Spleen (tissue), 11 donors: Measurements from ENCODE around the gene ZBTB34. TPM values are rescaled to one million over a fixed set of nuclear protein-coding genes. Genes with fewer than 3 reads are reported as not detected.

Source experiments
- DNase-seq: peaks from one replicate; pipeline ENCODE4 v3.0.0-alpha.2; 2020
- H3K27ac ChIP-seq, 8 donors: fragments of 200-600 bp; sonication (generic) in 7 of 8; 1 replicate in 4 of 8; 2 replicates in 4 of 8; pipeline versions ENCODE4 v1.5.0 to v1.8.0; 2016 to 2021; ENCODE audit warnings: inconsistent platforms in 4 of 8, mild to moderate bottlenecking in 4 of 8, moderate library complexity in 1 of 8
- H3K27me3 ChIP-seq, 7 donors: fragments of 200-600 bp; sonication (generic) in 6 of 7; replicated peaks in 1 of 7; 1 replicate in 4 of 7; 2 replicates in 3 of 7; pipeline versions ENCODE4 v1.5.0 to v1.8.0; 2016 to 2021; ENCODE audit warnings: inconsistent platforms in 3 of 7, mild to moderate bottlenecking in 1 of 7
- H3K36me3 ChIP-seq, 6 donors: fragments of 200-600 bp; sonication (generic) in 5 of 6; 1 replicate in 4 of 6; 2 replicates in 2 of 6; pipeline versions ENCODE4 v1.5.0 to v1.8.0; 2016 to 2021; ENCODE audit warnings: inconsistent platforms in 2 of 6
- H3K4me1 ChIP-seq, 6 donors: fragments of 200-600 bp; sonication (generic) in 5 of 6; 1 replicate in 3 of 6; 2 replicates in 3 of 6; pipeline versions ENCODE4 v1.5.0 to v1.8.0; 2016 to 2021; ENCODE audit warnings: inconsistent platforms in 3 of 6
- H3K4me3 ChIP-seq, 8 donors: fragments of 200-600 bp; sonication (generic) in 7 of 8; 1 replicate in 4 of 8; 2 replicates in 4 of 8; pipeline versions ENCODE4 v1.5.0 to v1.8.0; 2016 to 2021; ENCODE audit warnings: inconsistent platforms in 4 of 8, mild to moderate bottlenecking in 4 of 8, moderate library complexity in 2 of 8
- H3K9me3 ChIP-seq, 8 donors: fragments of 200-600 bp; sonication (generic) in 7 of 8; 1 replicate in 4 of 8; 2 replicates in 4 of 8; pipeline versions ENCODE4 v1.5.0 to v1.8.0; 2016 to 2021; ENCODE audit warnings: inconsistent platforms in 4 of 8
- POLR2A ChIP-seq, 3 donors: fragments of 450-650 bp; IDR thresholded peaks; one replicate each; pipeline ENCODE4 v1.5.1; 2017; ENCODE audit warnings: antibody characterized with exemption in 3 of 3, mild to moderate bottlenecking in 1 of 3
- POLR2AphosphoS5 ChIP-seq, 3 donors: sonication (generic); formaldehyde crosslinking; IDR thresholded peaks; one replicate each; pipeline ENCODE4 v1.5.1; 2017; ENCODE audit warnings: antibody characterized with exemption in 3 of 3
- WGBS, 5 donors: extraction: QIAGEN DNeasy Blood & Tissue Kit in 3 of 5; methylation state at CpG; one replicate each; pipeline versions ENCODE4 v1.1.5 to v1.1.7; 2013 to 2018; 5-methylcytosine and 5-hydroxymethylcytosine counted together
- intact Hi-C: fragments of 100-400 bp; cut with DNase I; formaldehyde crosslinking; loops from one replicate; pipeline ENCODE4 v1.15.0; 2023; ENCODE audit warnings: low total_unique reads
- polyA plus RNA-seq, 3 donors: library from polyadenylated mRNA; stranded (reverse); fragments of 200-250 nt; gene quantifications; one replicate each; pipeline ENCODE4 v1.2.1, GENCODE V29; 2013
- total RNA-seq, 7 donors: library from RNA; depleted of rRNA in 3 of 7; stranded (reverse); fragments of >200 nt in 3 of 7; fragmentation: NEBNext Ultra II Directional in 4 of 7; extraction: Animal tissue kit (Norgen Biotek cat#: 25700) in 4 of 7; gene quantifications; one replicate each; pipeline versions ENCODE4 v1.1.0 to v1.2.1, GENCODE V29; 2016 to 2021
- TF ChIP-seq, protein P1 (sequence below), 11 experiments: fragments of 200-600 bp in 7 of 11; fragments of 450-650 bp in 4 of 11; sonication (generic) in 4 of 11; IDR thresholded peaks in 8 of 11; conservative IDR thresholded peaks in 3 of 11; 1 replicate in 7 of 11; 2 replicates in 4 of 11; pipeline versions ENCODE4 v1.4.0 to v1.8.0; 2016 to 2021; ENCODE audit warnings: antibody characterized with exemption in 11 of 11, inconsistent platforms in 4 of 11, mild to moderate bottlenecking in 1 of 11
- donor health status: healthy with polysubstance abuse.
- donor health status: DM: no; HTN: no; CAD: no; lungs with moderate emphysema.
- donor health status: DM: no; HTN: no; CAD: no.
- donor health status: Bipolar disorder and iron deficiency.
- donor health status: healthy.
- donor health status: DM: no; HTN: no; CAD: no.
- donor health status: DM: yes; HTN: yes; CAD: no.

ZBTB34 gene
- total and polyA plus RNA-seq, 10 donors, result 2.1 to 28.9 (median 15.1) TPM

DNA sequence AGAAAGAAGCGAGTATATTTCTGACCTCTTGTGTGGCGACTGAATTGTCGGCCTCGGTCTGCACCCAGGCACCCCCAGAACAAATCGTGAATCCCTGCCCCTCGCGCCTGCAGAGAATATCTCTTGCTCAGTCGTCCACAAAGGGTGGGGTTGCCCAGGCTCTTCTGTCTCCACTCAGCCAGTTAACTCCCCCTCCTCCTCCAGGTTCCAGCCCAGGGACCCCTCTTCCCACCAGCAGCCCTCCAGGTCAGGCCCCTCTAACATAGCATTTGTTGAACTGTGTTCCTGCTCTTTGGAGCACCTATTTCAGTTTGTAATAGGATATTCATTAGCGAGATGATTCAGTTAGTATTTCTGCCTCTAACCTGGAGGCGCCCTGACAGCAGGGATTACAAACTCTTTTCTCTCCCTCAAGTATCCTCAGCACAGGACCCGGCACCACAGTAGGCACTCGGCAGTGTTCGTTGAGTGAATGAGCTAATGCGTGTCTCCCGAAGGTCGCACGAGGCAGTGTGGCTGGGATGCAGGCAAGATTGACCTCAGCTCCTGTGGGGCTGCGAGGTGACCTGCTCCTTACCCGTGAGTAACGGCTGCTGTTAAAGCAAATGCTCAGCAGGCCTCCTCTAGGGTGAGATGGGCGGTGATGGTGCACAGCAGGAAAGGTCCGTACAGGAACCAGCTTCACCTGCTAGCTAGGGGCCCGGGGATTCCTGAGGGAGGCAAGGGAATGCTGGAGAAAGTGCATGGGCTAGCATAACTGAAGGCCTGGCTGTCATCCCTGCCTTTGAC is 25.8 kb downstream of the ZBTB34 start:
- intact Hi-C loops, result no loop called here
- WGBS, 5 donors, result 84 to 91% (median 87%) methylated on average over 23 of the region's 23 CpGs

DNA sequence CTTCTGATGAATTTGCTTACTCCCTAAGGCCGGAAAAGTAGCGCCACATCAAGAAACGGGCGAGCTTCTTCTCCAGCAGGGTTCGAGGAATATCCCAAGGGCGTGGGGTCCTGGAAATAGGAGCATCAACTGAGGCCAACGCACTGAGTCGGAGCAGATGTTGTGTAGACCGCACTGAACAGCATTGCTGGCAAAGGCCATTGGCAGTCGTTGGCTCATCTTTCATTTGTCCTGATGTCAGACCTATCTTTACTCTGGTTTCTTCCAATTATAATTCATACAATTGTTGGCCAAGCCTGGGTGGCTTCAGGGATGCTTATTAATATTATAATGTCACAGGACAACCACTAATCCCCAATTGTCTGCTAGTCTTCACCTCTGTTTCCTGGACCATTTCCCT is 26.5 kb downstream of the ZBTB34 start:
- no peak overlapping the region for H3K27ac ChIP-seq
- H3K4me3 ChIP-seq, result no peak overlapping the region
- no peaks in the 10 kb centered on the region for H3K27me3 ChIP-seq
- H3K9me3 ChIP-seq, result no peaks in the 10 kb centered on the region
- WGBS, 5 donors, result 93 to 97% (median 96%) methylated on average over 10 of the region's 10 CpGs
- no peak for DNase-seq
- peaks cover 0 to 20% (median 5%) of the 10 kb centered on the region in 6 donors for H3K4me1 ChIP-seq
- no peak for TF ChIP-seq POLR2A (IDR thresholded peaks at IDR 0.05)
- no peak for TF ChIP-seq POLR2AphosphoS5 (IDR thresholded peaks at IDR 0.05)
- TF ChIP-seq, protein P1, sequence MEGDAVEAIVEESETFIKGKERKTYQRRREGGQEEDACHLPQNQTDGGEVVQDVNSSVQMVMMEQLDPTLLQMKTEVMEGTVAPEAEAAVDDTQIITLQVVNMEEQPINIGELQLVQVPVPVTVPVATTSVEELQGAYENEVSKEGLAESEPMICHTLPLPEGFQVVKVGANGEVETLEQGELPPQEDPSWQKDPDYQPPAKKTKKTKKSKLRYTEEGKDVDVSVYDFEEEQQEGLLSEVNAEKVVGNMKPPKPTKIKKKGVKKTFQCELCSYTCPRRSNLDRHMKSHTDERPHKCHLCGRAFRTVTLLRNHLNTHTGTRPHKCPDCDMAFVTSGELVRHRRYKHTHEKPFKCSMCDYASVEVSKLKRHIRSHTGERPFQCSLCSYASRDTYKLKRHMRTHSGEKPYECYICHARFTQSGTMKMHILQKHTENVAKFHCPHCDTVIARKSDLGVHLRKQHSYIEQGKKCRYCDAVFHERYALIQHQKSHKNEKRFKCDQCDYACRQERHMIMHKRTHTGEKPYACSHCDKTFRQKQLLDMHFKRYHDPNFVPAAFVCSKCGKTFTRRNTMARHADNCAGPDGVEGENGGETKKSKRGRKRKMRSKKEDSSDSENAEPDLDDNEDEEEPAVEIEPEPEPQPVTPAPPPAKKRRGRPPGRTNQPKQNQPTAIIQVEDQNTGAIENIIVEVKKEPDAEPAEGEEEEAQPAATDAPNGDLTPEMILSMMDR (IDR thresholded peaks at IDR 0.05 in 8 of 11, conservative IDR thresholded peaks at IDR 0.05 in 3 of 11), result no peak
- intact Hi-C loops, result no loop called here
- peaks cover 0 to 37% (median 10%) of the 10 kb centered on the region in 6 donors for H3K36me3 ChIP-seq

More for the DNA sequence above, 25.8 kb downstream of the ZBTB34 start:
- Histone ChIP-seq H3K4me3 (no peak overlapping the region), H3K27me3 (no peaks in the 10 kb centered on the region), H3K36me3 (peaks cover 0 to 44% (median 15%) of the 10 kb centered on the region in 6 donors), H3K27ac (peak overlapping the region in 3 of 8 donors; percentile 60 to 73 (median 62)), H3K4me1 (peaks cover 0 to 20% (median 5%) of the 10 kb centered on the region in 6 donors), H3K9me3 (no peaks in the 10 kb centered on the region)
- DNase-seq, result no peak
- TF ChIP-seq POLR2AphosphoS5 (IDR thresholded peaks at IDR 0.05), result peak in 2 of 3 donors; percentile 3 to 48
- TF ChIP-seq, protein P1 (IDR thresholded peaks at IDR 0.05 in 8 of 11, conservative IDR thresholded peaks at IDR 0.05 in 3 of 11), result no peak

DNA sequence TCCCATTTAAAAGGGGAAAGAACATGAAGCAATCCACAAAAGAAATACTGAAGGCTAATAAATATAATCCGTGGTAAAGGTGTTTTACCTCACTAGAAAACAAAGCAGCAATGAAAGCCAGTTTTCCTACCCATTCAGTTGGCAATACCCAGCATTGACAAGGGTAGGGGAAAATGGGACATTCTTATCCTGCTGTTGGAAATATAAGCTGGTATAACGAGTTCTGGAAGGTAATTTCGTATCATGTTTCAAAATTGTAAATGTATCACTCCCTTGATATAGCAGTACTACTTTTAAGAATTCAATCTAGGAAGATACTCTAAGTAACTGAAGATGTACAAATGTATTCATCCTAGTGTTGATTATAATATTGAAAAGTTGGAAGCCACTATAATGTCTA is 31.2 kb downstream of the ZBTB34 start:
- WGBS, 5 donors, result 85 to 94% (median 91%) methylated on average over 3 of the region's 3 CpGs
- intact Hi-C loops, result no loop called here
- Histone ChIP-seq H3K27ac (no peak overlapping the region), H3K36me3 (no peaks in the 10 kb centered on the region), H3K27me3 (no peaks in the 10 kb centered on the region), H3K4me1 (no peaks in the 10 kb centered on the region), H3K4me3 (no peak overlapping the region), H3K9me3 (no peaks in the 10 kb centered on the region)
- TF ChIP-seq, protein P1 (IDR thresholded peaks at IDR 0.05 in 8 of 11, conservative IDR thresholded peaks at IDR 0.05 in 3 of 11), result no peak
- TF ChIP-seq POLR2AphosphoS5 (IDR thresholded peaks at IDR 0.05) (no peak), POLR2A (IDR thresholded peaks at IDR 0.05) (no peak)
- no peak for DNase-seq

DNA sequence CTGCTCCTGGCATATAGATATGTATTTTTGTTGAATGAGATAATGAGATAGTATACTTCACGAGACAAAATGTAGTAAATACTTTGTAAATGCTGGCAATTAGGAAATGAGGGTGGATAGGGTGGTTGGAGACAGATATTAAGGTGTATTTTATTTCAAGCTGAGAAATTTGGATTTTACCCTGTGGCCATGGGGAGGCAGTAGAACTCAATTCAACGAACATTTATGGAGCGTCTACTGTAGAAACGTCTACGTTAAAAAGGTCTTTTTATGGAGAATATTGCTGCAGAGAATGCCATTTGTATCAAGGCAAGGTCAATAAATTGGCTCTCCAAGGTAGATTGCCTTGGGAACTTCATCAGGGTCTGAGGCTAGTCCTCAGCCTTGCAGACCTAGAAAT is 32.6 kb downstream of the ZBTB34 start:
- no peaks in the 10 kb centered on the region for H3K36me3 ChIP-seq
- H3K4me1 ChIP-seq, result no peaks in the 10 kb centered on the region
- intact Hi-C loops, result no loop called here
- no peak for DNase-seq
- TF ChIP-seq POLR2AphosphoS5 (IDR thresholded peaks at IDR 0.05) (no peak), POLR2A (IDR thresholded peaks at IDR 0.05) (no peak)
- TF ChIP-seq, protein P1 (IDR thresholded peaks at IDR 0.05 in 8 of 11, conservative IDR thresholded peaks at IDR 0.05 in 3 of 11), result no peak
- no peaks in the 10 kb centered on the region for H3K9me3 ChIP-seq
- no peaks in the 10 kb centered on the region for H3K27me3 ChIP-seq
- no peak overlapping the region for H3K27ac ChIP-seq
- WGBS, 5 donors, result 38 to 54% (median 44%) methylated on average over 5 of the region's 5 CpGs
- H3K4me3 ChIP-seq, result no peak overlapping the region
